ENCODE results near the gene IRX6.

- TF ChIP-seq TAF1 (CRISPR knock-in tag; IDR thresholded peaks at IDR 0.05) (no peak), RFX5 (IDR thresholded peaks at IDR 0.05; ENCODE audit: low read depth, low read length) (no peak)
Observed at GRCh38 chr16:55294931-55295342, 29.1 kb upstream of the IRX6 start.

All from HepG2 (cell line).